H9 (cell line): ENCODE data around the gene FAM193A. TPM values are rescaled to one million over a fixed set of nuclear protein-coding genes. Genes with fewer than 3 reads are reported as not detected.

Experiments
- DNase-seq: peaks from one replicate; pipeline ENCODE4 v3.0.0-alpha.2; 2017
- H2AFZ ChIP-seq: one replicate; pipeline ENCODE4 v1.6.1; 2013; ENCODE audit warnings: mild to moderate bottlenecking, low read length, control low read depth, moderate library complexity
- H2AK5ac ChIP-seq: 2 replicates; pipeline ENCODE4 v1.6.1; 2013; ENCODE audit warnings: low read length, control low read depth, mixed read lengths; ENCODE audit not compliant: insufficient read length
- H2BK120ac ChIP-seq: one replicate; pipeline ENCODE4 v1.6.1; 2013; ENCODE audit warnings: low read depth, mild to moderate bottlenecking, low read length, control low read depth, inconsistent platforms; ENCODE audit not compliant: poor library complexity, severe bottlenecking
- H2BK12ac ChIP-seq: 2 replicates; pipeline ENCODE4 v1.6.1; 2013; ENCODE audit warnings: low read length, control low read depth, mixed read lengths, low read depth; ENCODE audit not compliant: insufficient read length
- H2BK15ac ChIP-seq: 2 replicates; pipeline ENCODE4 v1.6.1; 2013; ENCODE audit warnings: low read depth, low read length, control low read depth
- H2BK20ac ChIP-seq: one replicate; pipeline ENCODE4 v1.6.1; 2013; ENCODE audit warnings: low read depth, mild to moderate bottlenecking, low read length, control low read depth, inconsistent platforms; ENCODE audit not compliant: poor library complexity, severe bottlenecking
- H2BK5ac ChIP-seq: 2 replicates; pipeline ENCODE4 v1.6.1; 2013; ENCODE audit warnings: low read length, control low read depth, mixed read lengths; ENCODE audit not compliant: insufficient read length
- H3K14ac ChIP-seq: 2 replicates; pipeline ENCODE4 v1.6.1; 2013; ENCODE audit warnings: low read length, control low read depth; ENCODE audit not compliant: insufficient read depth
- H3K18ac ChIP-seq: 2 replicates; pipeline ENCODE4 v1.6.1; 2013; ENCODE audit warnings: low read depth, mild to moderate bottlenecking, mixed read lengths, low read length, control low read depth; ENCODE audit not compliant: insufficient read length
- H3K23ac ChIP-seq: 2 replicates; pipeline ENCODE4 v1.6.1; 2013; ENCODE audit warnings: low read length, control low read depth, mixed read lengths, low read depth; ENCODE audit not compliant: insufficient read length
- H3K23me2 ChIP-seq: 2 replicates; pipeline ENCODE4 v1.6.1; 2013; ENCODE audit warnings: low read depth, mild to moderate bottlenecking, mixed read lengths, low read length, control low read depth; ENCODE audit not compliant: insufficient read length, poor library complexity, severe bottlenecking
- H3K27ac ChIP-seq: 2 replicates; pipeline ENCODE4 v1.5.1; 2013; ENCODE audit warnings: low read length, control low read depth, mixed read lengths, low read depth; ENCODE audit not compliant: insufficient read length
- H3K27me3 ChIP-seq: 2 replicates; pipeline ENCODE4 v1.6.1; 2013; ENCODE audit warnings: low read length, control low read depth, inconsistent platforms; ENCODE audit not compliant: insufficient read depth
- H3K4ac ChIP-seq: 2 replicates; pipeline ENCODE4 v1.6.1; 2013; ENCODE audit warnings: low read depth, mild to moderate bottlenecking, control low read depth, inconsistent platforms, low read length, moderate library complexity
- H3K4me1 ChIP-seq: 2 replicates; pipeline ENCODE4 v1.6.1; 2013; ENCODE audit warnings: low read length, control low read depth, inconsistent platforms; ENCODE audit not compliant: insufficient read depth
- H3K4me2 ChIP-seq: 2 replicates; pipeline ENCODE4 v1.6.1; 2013; ENCODE audit warnings: low read length, control low read depth, mixed read lengths; ENCODE audit not compliant: insufficient read length, insufficient read depth
- H3K56ac ChIP-seq: 2 replicates; pipeline ENCODE4 v1.6.1; 2013; ENCODE audit warnings: low read depth, mild to moderate bottlenecking, mixed read lengths, low read length, control low read depth; ENCODE audit not compliant: insufficient read length
- H3K79me1 ChIP-seq: 2 replicates; pipeline ENCODE4 v1.6.1; 2013; ENCODE audit warnings: low read depth, mild to moderate bottlenecking, moderate library complexity, low read length, control low read depth, inconsistent platforms; ENCODE audit not compliant: insufficient read depth, poor library complexity, severe bottlenecking
- H3K79me2 ChIP-seq: 2 replicates; pipeline ENCODE4 v1.6.1; 2013; ENCODE audit warnings: low read length, control low read depth, inconsistent platforms; ENCODE audit not compliant: insufficient read depth
- H3K9ac ChIP-seq: 2 replicates; pipeline ENCODE4 v1.6.1; 2013; ENCODE audit warnings: low read length, control low read depth, mixed read lengths; ENCODE audit not compliant: insufficient read length; ENCODE audit errors: extremely low read depth
- H3K9me3 ChIP-seq: one replicate; pipeline ENCODE4 v1.6.1; 2013; ENCODE audit warnings: low read depth, low read length, inconsistent platforms; ENCODE audit not compliant: control insufficient read depth
- H3T11ph ChIP-seq: one replicate; pipeline ENCODE4 v1.6.1; 2013; ENCODE audit warnings: mild to moderate bottlenecking, low read length, control low read depth, inconsistent platforms
- H4K20me1 ChIP-seq: one replicate; pipeline ENCODE4 v1.6.1; 2013; ENCODE audit not compliant: control insufficient read depth, insufficient read length, insufficient read depth
- H4K5ac ChIP-seq: 2 replicates; pipeline ENCODE4 v1.6.1; 2013; ENCODE audit warnings: low read depth, mild to moderate bottlenecking, mixed read lengths, low read length, control low read depth; ENCODE audit not compliant: insufficient read length
- H4K8ac ChIP-seq: replicated peaks from 2 replicates; pipeline ENCODE4 v1.6.1; 2013; ENCODE audit warnings: low read length, control low read depth, mixed read lengths, low read depth; ENCODE audit not compliant: insufficient read length
- H4K91ac ChIP-seq: 2 replicates; pipeline ENCODE4 v1.6.1; 2013; ENCODE audit warnings: low read depth, mild to moderate bottlenecking, moderate library complexity, mixed read lengths, low read length, control low read depth; ENCODE audit not compliant: insufficient read length
- H3K27ac Mint-ChIP-seq, 3 experiments: 2 replicates in 2 of 3; 3 replicates in 1 of 3; pipeline ENCODE4 v1.8.0; 2020 to 2021; ENCODE audit warnings: mixed read lengths in 3 of 3, mild to moderate bottlenecking in 1 of 3, moderate library complexity in 1 of 3
- H3K27me3 Mint-ChIP-seq: 2 replicates; pipeline ENCODE4 v1.8.0; 2021; ENCODE audit warnings: low read depth, mild to moderate bottlenecking, moderate library complexity, mixed read lengths
- H3K36me3 Mint-ChIP-seq, 3 experiments: 2 replicates in 2 of 3; 3 replicates in 1 of 3; pipeline ENCODE4 v1.8.0; 2020 to 2021; ENCODE audit warnings: low read depth in 3 of 3, mixed read lengths in 3 of 3; ENCODE audit not compliant: insufficient read depth in 1 of 3
- H3K4me1 Mint-ChIP-seq, 2 experiments: 2 replicates each; pipeline ENCODE4 v1.8.0; 2020; ENCODE audit warnings: mixed read lengths in 2 of 2
- H3K4me3 Mint-ChIP-seq, 2 experiments: 2 replicates in 1 of 2; 3 replicates in 1 of 2; pipeline ENCODE4 v1.8.0; 2020 to 2021; ENCODE audit warnings: mild to moderate bottlenecking in 2 of 2, mixed read lengths in 2 of 2, moderate library complexity in 1 of 2
- H3K9me3 Mint-ChIP-seq, 2 experiments: 2 replicates in 1 of 2; 3 replicates in 1 of 2; pipeline ENCODE4 v1.8.0; 2020; ENCODE audit warnings: mild to moderate bottlenecking in 2 of 2, mixed read lengths in 2 of 2, moderate library complexity in 1 of 2
- CTCF ChIP-seq: fragments of 200-600 bp; sonication (generic); conservative IDR thresholded peaks from 3 replicates; pipeline ENCODE4 v1.8.0; 2021; ENCODE audit warnings: antibody characterized with exemption, mild to moderate bottlenecking
- WGBS: extraction: QIAGEN DNeasy Blood & Tissue Kit; methylation state at CpG from one replicate; pipeline ENCODE4 v1.1.7; 2013; ENCODE audit warnings: missing lambda C conversion rate, low lambda C conversion rate, mixed read lengths; ENCODE audit not compliant: insufficient read length; ENCODE audit errors: extremely low coverage; 5-methylcytosine and 5-hydroxymethylcytosine counted together
- total RNA-seq: library from RNA; stranded (reverse); gene quantifications from 2 replicates; pipeline ENCODE4 v1.2.1, GENCODE V29; 2021

FAM193A gene
- total RNA-seq, 1 experiment from 2014 or later, result 36.9 TPM

- Histone ChIP-seq H3K4ac (no peak overlapping the region), H3K23me2 (no peaks in the 10 kb centered on the region), H4K91ac (no peak overlapping the region), H3K14ac (no peak overlapping the region), H3K9me3 (no peaks in the 10 kb centered on the region), H4K8ac (no peak overlapping the region), H3K18ac (no peak overlapping the region), H2BK120ac (no peak overlapping the region), H3K27me3 (no peaks in the 10 kb centered on the region), H2AFZ (no peak overlapping the region), H2BK12ac (no peak overlapping the region), H3K23ac (no peak overlapping the region), H2AK5ac (no peak overlapping the region), H3K4me2 (no peak overlapping the region), H3K56ac (no peak overlapping the region), H3K4me1 (peaks cover 4% of the 10 kb centered on the region; the same call in 1 of the 2 replicates), H3K79me1 (no peaks in the 10 kb centered on the region), H3T11ph (no peak overlapping the region), H2BK15ac (no peak overlapping the region), H3K79me2 (peaks cover 6% of the 10 kb centered on the region; the same call in 1 of the 2 replicates), H2BK20ac (no peak overlapping the region), H2BK5ac (no peak overlapping the region), H4K5ac (no peak overlapping the region), H3K27ac (no peak overlapping the region), H4K20me1 (no peaks in the 10 kb centered on the region), H3K9ac (no peak overlapping the region)
- Mint-ChIP-seq H3K9me3 (no peaks in the 10 kb centered on the region; a peak in 1 of 5 replicates), H3K36me3 (peaks cover 4 to 8% (median 8%) of the 10 kb centered on the region in 3 experiments; a peak in 3 of 7 replicates), H3K4me1 (peaks cover 26 to 28% of the 10 kb centered on the region in 2 experiments), H3K4me3 (no peak overlapping the region), H3K27me3 (no peaks in the 10 kb centered on the region), H3K27ac (peak overlapping the region in 2 of 3 experiments; percentile 61 to 87; a peak in 3 of 7 replicates)
- DNase-seq, result no peak
- no peak for TF ChIP-seq CTCF
- whole genome bisulfite sequencing, result no CpG with 5 or more reads among the region's 14 CpGs
Measured at GRCh38 chr4:2615821-2616220, 79.4 kb downstream of the FAM193A start.
